Medulla oblongata (tissue), 1 donor: Measurements from ENCODE around the gene INF2.
"Not testable (repeated sequence)": the region's sequence is repeated elsewhere in the genome, so short reads cannot be mapped to it uniquely, and the experiment has no call there.

Experiments
- DNase-seq: peaks from one replicate; pipeline ENCODE4 v3.0.0-alpha.2; 2015; ENCODE audit errors: extremely low spot score

The INF2 gene

GRCh38 chr14:104721505-104722431, 32.4 kb downstream of the INF2 start:
- DNase-seq: no peak

GRCh38 chr14:104722938-104723650, 33.7 kb downstream of the INF2 start:
- DNase-seq: no peak

- DNase-seq: peak; percentile 64
These were observed 34.4 kb downstream of the INF2 start, which contains the start of gene ADSS1 for GRCh38 chr14:104723651-104724406. Gene ADSS1 (plus strand): TSS chr14:104724229. CDS start chr14:104724271, 42 bp downstream.

GRCh38 chr14:104724407-104724980, 35.1 kb downstream of the INF2 start:
- DNase-seq: no peak

GRCh38 chr14:104724981-104725771, 35.8 kb downstream of the INF2 start:
- peak; percentile 66 for DNase-seq

- no peak for DNase-seq
These were observed 36.5 kb downstream of the INF2 start for GRCh38 chr14:104725772-104726548.

- DNase-seq: no peak
These were observed 37.4 kb downstream of the INF2 start for GRCh38 chr14:104726600-104727451.

GRCh38 chr14:104728631-104729030, 39.2 kb downstream of the INF2 start:
- DNase-seq: no peak

GRCh38 chr14:104729176-104729834, 39.9 kb downstream of the INF2 start:
- not testable (repeated sequence) for DNase-seq

GRCh38 chr14:104729835-104730181, 40.4 kb downstream of the INF2 start:
- DNase-seq: no peak

- DNase-seq: no peak
These were observed 41.1 kb downstream of the INF2 start for GRCh38 chr14:104730487-104730886.

GRCh38 chr14:104731320-104732294, 42.2 kb downstream of the INF2 start:
- DNase-seq: no peak

- no peak for DNase-seq
These were observed 43.0 kb downstream of the INF2 start for GRCh38 chr14:104732355-104732804.

GRCh38 chr14:104732931-104733681, 43.7 kb downstream of the INF2 start:
- no peak for DNase-seq

GRCh38 chr14:104734051-104734587, 44.7 kb downstream of the INF2 start:
- no peak for DNase-seq

- no peak for DNase-seq
These were observed 45.2 kb downstream of the INF2 start for GRCh38 chr14:104734601-104734990.
